NCI-H2081 treated with DMSO at 0.1 percent for 48 hours (cell line): ENCODE measurements around the gene ALDH1A1.
"Not testable (repeated sequence)": the region's sequence is repeated elsewhere in the genome, so short reads cannot be mapped to it uniquely, and the experiment has no call there.

Source experiments
- DNase-seq: peaks from one replicate; lab custom pipeline; 2025; lab: John Stamatoyannopoulos, UW

ALDH1A1 gene

GRCh38 chr9:72896439-72896838 is 56.4 kb downstream of the ALDH1A1 start:
- no peak for DNase-seq

DNA sequence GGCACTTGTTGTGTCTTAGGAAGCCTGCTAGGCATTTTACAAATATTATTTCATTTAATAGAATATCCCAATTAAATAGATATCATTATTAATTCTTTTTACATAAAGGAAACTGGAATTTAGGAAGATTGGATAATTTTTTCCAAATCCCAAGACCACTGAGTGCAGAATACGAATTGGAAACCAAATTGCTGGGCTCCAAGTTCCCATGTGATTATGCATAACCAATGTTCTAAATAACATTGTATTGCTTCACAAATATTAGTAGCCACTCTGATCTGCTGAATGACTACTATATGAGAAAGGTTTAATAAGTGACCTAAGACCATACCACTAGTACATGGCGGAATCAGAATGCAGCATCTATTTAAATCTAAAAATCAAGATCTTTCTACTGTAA is 57.7 kb downstream of the ALDH1A1 start:
- DNase-seq: no peak

DNA sequence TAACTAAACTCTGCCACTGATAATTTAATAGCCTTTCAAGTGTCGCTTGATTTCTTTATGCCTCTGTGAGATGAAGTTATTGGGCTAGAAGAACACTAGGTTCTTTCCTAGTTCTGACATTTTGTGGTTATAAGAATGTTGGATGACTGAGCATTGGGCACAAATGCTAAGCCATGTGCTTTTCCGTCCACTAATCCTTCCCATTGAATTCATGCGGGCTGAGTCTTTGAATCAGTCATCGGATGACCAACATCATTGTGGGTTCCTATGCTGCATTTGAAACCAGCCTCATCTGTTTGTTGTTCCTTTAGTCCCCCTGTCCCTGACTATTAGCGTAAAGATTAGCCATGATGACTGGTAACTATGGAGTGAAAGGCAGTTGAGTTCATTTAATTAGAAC is 58.5 kb downstream of the ALDH1A1 start:
- no peak for DNase-seq

GRCh38 chr9:72893437-72893836 is 59.4 kb downstream of the ALDH1A1 start:
- no peak for DNase-seq

GRCh38 chr9:72891043-72891442 is 61.8 kb downstream of the ALDH1A1 start:
- no peak for DNase-seq

DNA sequence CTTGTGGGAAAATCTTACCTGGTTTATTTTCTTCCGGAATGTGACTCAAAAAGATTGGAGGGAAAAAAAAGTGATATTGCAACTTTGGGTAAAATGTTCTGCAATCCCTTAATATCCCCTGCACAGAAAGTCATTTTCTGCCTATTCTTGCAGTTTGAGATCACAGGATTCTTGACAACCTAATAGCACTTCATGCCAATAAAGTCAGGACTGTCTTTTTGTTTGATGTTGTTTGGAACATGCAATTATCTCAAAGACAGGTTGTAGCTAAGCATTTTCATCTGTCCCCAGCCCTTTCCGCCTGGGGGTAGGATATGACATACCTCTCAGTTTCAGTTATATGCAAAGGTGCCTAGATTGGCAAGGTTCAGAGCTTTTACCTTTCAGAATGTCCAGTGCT is 63.9 kb downstream of the ALDH1A1 start:
- no peak for DNase-seq

GRCh38 chr9:72888067-72888466 is 64.8 kb downstream of the ALDH1A1 start:
- DNase-seq: no peak

DNA sequence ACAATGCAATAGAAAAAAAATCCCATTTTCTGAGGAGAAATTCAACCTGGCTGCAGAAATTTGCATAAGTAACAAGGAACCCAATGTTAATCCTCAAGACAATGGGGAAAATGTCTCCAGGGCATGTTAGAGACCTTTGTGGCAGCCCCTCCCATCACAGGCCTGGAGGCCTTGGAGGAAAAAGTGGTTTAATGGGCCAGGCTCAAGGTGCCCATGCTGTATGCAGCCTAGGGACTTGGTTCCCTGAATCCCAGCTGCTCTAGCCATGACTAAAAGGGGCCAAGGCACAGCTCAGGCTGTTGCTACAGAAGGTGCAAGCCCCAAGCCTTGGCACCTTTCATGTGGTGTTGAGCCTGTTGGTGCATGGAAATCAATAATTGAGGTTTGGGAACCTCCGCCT is 66.5 kb downstream of the ALDH1A1 start:
- DNase-seq: no peak

- DNase-seq: no peak
Observed at GRCh38 chr9:72884508-72884907, 68.3 kb downstream of the ALDH1A1 start.

- no peak for DNase-seq
Observed at GRCh38 chr9:72883875-72884274, 69.0 kb downstream of the ALDH1A1 start.

- no peak for DNase-seq
Observed at GRCh38 chr9:72882117-72882775, 70.6 kb downstream of the ALDH1A1 start.

- DNase-seq: no peak
Observed at GRCh38 chr9:72880821-72881220, 72.0 kb downstream of the ALDH1A1 start.

- DNase-seq: no peak
Observed at GRCh38 chr9:72875221-72875620, 77.6 kb downstream of the ALDH1A1 start.

GRCh38 chr9:72874344-72874743 is 78.5 kb downstream of the ALDH1A1 start:
- DNase-seq: no peak

- no peak for DNase-seq
Observed at GRCh38 chr9:72873456-72873855, 79.4 kb downstream of the ALDH1A1 start.

- DNase-seq: no peak
Observed at GRCh38 chr9:72872718-72873117, 80.1 kb downstream of the ALDH1A1 start.

- DNase-seq: no peak
Observed at GRCh38 chr9:72871685-72872084, 81.2 kb downstream of the ALDH1A1 start.

DNA sequence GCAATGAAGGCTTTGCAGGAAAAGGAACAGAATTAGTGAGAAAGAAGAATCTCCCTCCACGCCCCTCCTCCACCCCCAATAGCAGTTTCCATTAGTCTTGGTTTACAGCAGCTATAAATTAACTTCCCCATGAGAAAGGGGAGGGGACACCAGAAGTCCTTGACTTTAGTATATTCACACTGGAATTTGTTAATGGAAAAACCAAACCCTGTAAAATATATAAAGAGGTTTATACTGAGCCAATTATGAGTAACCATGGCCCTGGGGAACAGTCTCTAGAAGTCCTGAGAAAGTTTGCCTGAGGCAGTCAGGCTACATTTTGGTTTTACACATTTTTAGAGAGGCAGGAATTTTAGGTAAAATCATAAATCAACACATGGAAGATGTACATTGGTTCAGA is 88.5 kb downstream of the ALDH1A1 start:
- DNase-seq: no peak

- no peak for DNase-seq
Observed at GRCh38 chr9:72863456-72864094, 89.3 kb downstream of the ALDH1A1 start.

- DNase-seq: not testable (repeated sequence)
Observed at GRCh38 chr9:72862788-72863187, 90.1 kb downstream of the ALDH1A1 start.

DNA sequence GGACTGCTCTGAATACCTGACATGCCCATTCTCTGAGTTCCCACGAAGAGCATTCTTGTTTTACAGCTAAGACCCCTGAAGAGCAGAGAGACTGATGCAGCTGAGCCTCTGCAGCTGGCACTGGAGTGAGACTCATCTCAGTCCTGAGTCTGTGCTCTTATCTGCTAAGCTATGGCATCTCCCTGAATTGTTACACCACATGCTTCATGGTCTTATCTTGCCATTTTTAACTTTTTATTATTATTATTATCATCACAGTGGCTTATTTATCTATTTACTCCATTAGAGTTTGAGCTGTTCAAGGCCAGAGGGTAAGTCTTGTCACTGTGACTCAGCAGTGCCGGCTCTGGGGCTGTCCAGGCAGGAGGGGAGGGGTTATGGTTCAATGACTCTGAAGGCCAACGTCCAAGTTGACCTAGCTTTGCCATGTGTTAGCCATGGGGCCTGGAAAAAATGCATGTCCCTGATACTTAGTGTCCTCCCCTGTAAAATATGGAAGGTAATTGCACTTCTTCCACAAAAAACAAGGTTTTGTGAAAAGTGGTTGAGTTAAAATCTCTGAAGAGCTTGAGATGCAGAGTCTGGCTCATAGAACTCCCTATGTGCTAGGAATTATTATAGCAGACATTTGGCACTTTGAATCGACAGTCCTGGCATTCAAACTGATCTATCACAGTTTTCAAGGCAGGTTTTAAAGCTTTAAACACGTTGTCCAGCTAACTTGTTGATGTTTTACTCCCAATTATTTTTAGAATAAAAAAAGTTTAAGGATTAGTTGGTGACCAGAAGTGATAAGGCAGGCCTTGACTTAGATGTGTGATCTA is 94.6 kb downstream of the ALDH1A1 start:
- DNase-seq: no peak

- DNase-seq: no peak
Observed at GRCh38 chr9:72857624-72857996, 95.2 kb downstream of the ALDH1A1 start.

- peak; percentile 7 for DNase-seq
Observed at GRCh38 chr9:72856972-72857623, 95.8 kb downstream of the ALDH1A1 start.
